Measurements from ENCODE around the gene HTRA3. TPM values are rescaled to one million over a fixed set of nuclear protein-coding genes. Genes with fewer than 3 reads are reported as not detected.

HTRA3 gene
- total RNA-seq, 1 donor from 2014 or later, result 35.2 TPM

- Histone ChIP-seq H3K4me1 (ENCODE audit: insufficient read depth, low read length) (peaks cover 16% of the 10 kb centered on the region), H3K27ac (ENCODE audit: low read depth, low read length) (no peak overlapping the region), H3K9ac (ENCODE audit: low read length) (no peak overlapping the region), H3K4me2 (ENCODE audit: low read length) (no peak overlapping the region), H3K9me3 (ENCODE audit: insufficient read depth, low read depth, low read length) (peaks cover 4% of the 10 kb centered on the region), H4K20me1 (ENCODE audit: insufficient read depth, low read length) (no peaks in the 10 kb centered on the region), H3K79me2 (ENCODE audit: insufficient read depth, low read length) (no peaks in the 10 kb centered on the region), H2AFZ (ENCODE audit: low read depth, low read length) (no peak overlapping the region), H3K27me3 (ENCODE audit: insufficient read depth, low read length) (peaks cover 5% of the 10 kb centered on the region), H3K36me3 (ENCODE audit: insufficient read depth, low read length) (no peaks in the 10 kb centered on the region), H3K4me3 (ENCODE audit: insufficient read depth, low read depth, low read length) (no peak overlapping the region)
- H3K4me1 Mint-ChIP-seq (ENCODE audit: low read depth, unreplicated experiment), result peaks cover 15% of the 10 kb centered on the region
- no peak overlapping the region for H3K4me3 Mint-ChIP-seq (ENCODE audit: unreplicated experiment)
- no peak for FAIRE-seq
- H3K27ac Mint-ChIP-seq (ENCODE audit: unreplicated experiment), result no peak overlapping the region
- no peak for DNase-seq (ENCODE audit: low read depth)
- H3K27me3 Mint-ChIP-seq (ENCODE audit: low read depth, unreplicated experiment), result peaks cover 18% of the 10 kb centered on the region
- no peak for TF ChIP-seq EZH2 (IDR thresholded peaks at IDR 0.05; ENCODE audit: insufficient read depth, low read length)
- no peak for TF ChIP-seq CTCF (IDR thresholded peaks at IDR 0.05; ENCODE audit: insufficient read depth, low read depth, low read length)
- peaks cover 4% of the 10 kb centered on the region for H3K36me3 Mint-ChIP-seq (ENCODE audit: low read depth, unreplicated experiment)
- no peaks in the 10 kb centered on the region for H3K9me3 Mint-ChIP-seq (ENCODE audit: unreplicated experiment)
Measured at GRCh38 chr4:8311101-8312068, 41.8 kb downstream of the HTRA3 start.

- Histone ChIP-seq H3K79me2 (ENCODE audit: insufficient read depth, low read length) (no peaks in the 10 kb centered on the region), H3K27me3 (ENCODE audit: insufficient read depth, low read length) (peaks cover 5% of the 10 kb centered on the region), H3K4me3 (ENCODE audit: insufficient read depth, low read depth, low read length) (no peak overlapping the region), H2AFZ (ENCODE audit: low read depth, low read length) (no peak overlapping the region), H3K9ac (ENCODE audit: low read length) (no peak overlapping the region), H3K4me2 (ENCODE audit: low read length) (no peak overlapping the region), H3K27ac (ENCODE audit: low read depth, low read length) (no peak overlapping the region), H4K20me1 (ENCODE audit: insufficient read depth, low read length) (no peaks in the 10 kb centered on the region), H3K9me3 (ENCODE audit: insufficient read depth, low read depth, low read length) (peaks cover 4% of the 10 kb centered on the region), H3K4me1 (ENCODE audit: insufficient read depth, low read length) (peaks cover 15% of the 10 kb centered on the region), H3K36me3 (ENCODE audit: insufficient read depth, low read length) (no peaks in the 10 kb centered on the region)
- no peak overlapping the region for H3K4me3 Mint-ChIP-seq (ENCODE audit: unreplicated experiment)
- no peak for TF ChIP-seq EZH2 (IDR thresholded peaks at IDR 0.05; ENCODE audit: insufficient read depth, low read length)
- TF ChIP-seq CTCF (IDR thresholded peaks at IDR 0.05; ENCODE audit: insufficient read depth, low read depth, low read length), result no peak
- H3K27ac Mint-ChIP-seq (ENCODE audit: unreplicated experiment), result no peak overlapping the region
- H3K27me3 Mint-ChIP-seq (ENCODE audit: low read depth, unreplicated experiment), result peaks cover 18% of the 10 kb centered on the region
- FAIRE-seq, result no peak
- no peak for DNase-seq (ENCODE audit: low read depth)
- H3K4me1 Mint-ChIP-seq (ENCODE audit: low read depth, unreplicated experiment), result peaks cover 19% of the 10 kb centered on the region
- no peaks in the 10 kb centered on the region for H3K9me3 Mint-ChIP-seq (ENCODE audit: unreplicated experiment)
- H3K36me3 Mint-ChIP-seq (ENCODE audit: low read depth, unreplicated experiment), result peaks cover 4% of the 10 kb centered on the region
Measured at GRCh38 chr4:8312069-8312445, 42.5 kb downstream of the HTRA3 start.

GRCh38 chr4:8312976-8313375 is 43.4 kb downstream of the HTRA3 start:
- peaks cover 20% of the 10 kb centered on the region for H3K4me1 Mint-ChIP-seq (ENCODE audit: low read depth, unreplicated experiment)
- no peak overlapping the region for H3K4me3 ChIP-seq (ENCODE audit: insufficient read depth, low read depth, low read length)

More at GRCh38 chr4:8312976-8313375, 43.4 kb downstream of the HTRA3 start:
- Histone ChIP-seq H3K4me2 (ENCODE audit: low read length) (no peak overlapping the region), H3K27ac (ENCODE audit: low read depth, low read length) (no peak overlapping the region), H2AFZ (ENCODE audit: low read depth, low read length) (no peak overlapping the region), H3K9ac (ENCODE audit: low read length) (no peak overlapping the region), H3K4me1 (ENCODE audit: insufficient read depth, low read length) (peaks cover 15% of the 10 kb centered on the region), H3K36me3 (ENCODE audit: insufficient read depth, low read length) (no peaks in the 10 kb centered on the region), H4K20me1 (ENCODE audit: insufficient read depth, low read length) (no peaks in the 10 kb centered on the region), H3K9me3 (ENCODE audit: insufficient read depth, low read depth, low read length) (peaks cover 4% of the 10 kb centered on the region), H3K27me3 (ENCODE audit: insufficient read depth, low read length) (peaks cover 5% of the 10 kb centered on the region), H3K79me2 (ENCODE audit: insufficient read depth, low read length) (no peaks in the 10 kb centered on the region)
- H3K4me3 Mint-ChIP-seq (ENCODE audit: unreplicated experiment), result no peak overlapping the region
- H3K9me3 Mint-ChIP-seq (ENCODE audit: unreplicated experiment), result no peaks in the 10 kb centered on the region
- H3K27me3 Mint-ChIP-seq (ENCODE audit: low read depth, unreplicated experiment), result peaks cover 18% of the 10 kb centered on the region
- TF ChIP-seq EZH2 (IDR thresholded peaks at IDR 0.05; ENCODE audit: insufficient read depth, low read length), result no peak
- no peak for TF ChIP-seq CTCF (IDR thresholded peaks at IDR 0.05; ENCODE audit: insufficient read depth, low read depth, low read length)
- peaks cover 4% of the 10 kb centered on the region for H3K36me3 Mint-ChIP-seq (ENCODE audit: low read depth, unreplicated experiment)
- no peak overlapping the region for H3K27ac Mint-ChIP-seq (ENCODE audit: unreplicated experiment)
- DNase-seq (ENCODE audit: low read depth) (no peak), FAIRE-seq (no peak)

All from astrocyte (in vitro differentiated cells and primary cell).